Gastroesophageal sphincter (tissue), 3 donors: ENCODE data around the gene GAREM1.

ENCODE experiments used
- EP300 ChIP-seq: sonication (generic); formaldehyde crosslinking; IDR thresholded peaks from one replicate; pipeline ENCODE4 v1.6.1; 2017; ENCODE audit warnings: antibody characterized with exemption, mild to moderate bottlenecking
- POLR2A ChIP-seq, 2 donors: fragments of 450-650 bp; IDR thresholded peaks; one replicate each; pipeline ENCODE4 v1.6.1; 2017; ENCODE audit warnings: antibody characterized with exemption in 2 of 2, mild to moderate bottlenecking in 2 of 2, moderate library complexity in 1 of 2
- POLR2AphosphoS5 ChIP-seq: sonication (generic); formaldehyde crosslinking; IDR thresholded peaks from one replicate; pipeline ENCODE4 v1.6.1; 2017; ENCODE audit warnings: antibody characterized with exemption
- TF ChIP-seq, protein P1 (sequence below), 4 experiments: fragments of 200-600 bp in 2 of 4; fragments of 450-650 bp in 2 of 4; sonication (generic) in 1 of 4; IDR thresholded peaks; one replicate each; pipeline ENCODE4 v1.5.1; 2017 to 2019; ENCODE audit warnings: antibody characterized with exemption in 4 of 4, mild to moderate bottlenecking in 2 of 4, moderate library complexity in 2 of 4

DNA sequence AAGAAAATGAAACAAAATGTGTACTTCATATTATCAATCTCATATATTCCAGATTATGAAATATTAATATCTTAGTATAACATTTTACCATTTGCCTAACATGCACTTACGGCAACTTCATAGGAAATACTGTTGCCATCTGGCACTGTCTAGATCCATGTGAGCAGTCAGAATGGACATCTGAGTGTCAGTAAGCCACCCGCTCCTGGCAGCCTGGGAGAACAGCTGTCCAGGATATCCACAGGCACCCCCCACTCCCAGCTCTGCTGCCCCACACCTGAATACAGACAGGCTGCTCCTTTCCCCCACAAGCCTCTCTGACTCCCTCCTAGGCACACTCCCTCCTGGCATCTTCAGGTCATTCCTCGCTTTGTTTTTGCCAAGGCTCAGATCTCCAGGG lies 127.0 kb downstream of the GAREM1 start:
- TF ChIP-seq POLR2A (IDR thresholded peaks at IDR 0.05): no peak
- TF ChIP-seq, protein P1, sequence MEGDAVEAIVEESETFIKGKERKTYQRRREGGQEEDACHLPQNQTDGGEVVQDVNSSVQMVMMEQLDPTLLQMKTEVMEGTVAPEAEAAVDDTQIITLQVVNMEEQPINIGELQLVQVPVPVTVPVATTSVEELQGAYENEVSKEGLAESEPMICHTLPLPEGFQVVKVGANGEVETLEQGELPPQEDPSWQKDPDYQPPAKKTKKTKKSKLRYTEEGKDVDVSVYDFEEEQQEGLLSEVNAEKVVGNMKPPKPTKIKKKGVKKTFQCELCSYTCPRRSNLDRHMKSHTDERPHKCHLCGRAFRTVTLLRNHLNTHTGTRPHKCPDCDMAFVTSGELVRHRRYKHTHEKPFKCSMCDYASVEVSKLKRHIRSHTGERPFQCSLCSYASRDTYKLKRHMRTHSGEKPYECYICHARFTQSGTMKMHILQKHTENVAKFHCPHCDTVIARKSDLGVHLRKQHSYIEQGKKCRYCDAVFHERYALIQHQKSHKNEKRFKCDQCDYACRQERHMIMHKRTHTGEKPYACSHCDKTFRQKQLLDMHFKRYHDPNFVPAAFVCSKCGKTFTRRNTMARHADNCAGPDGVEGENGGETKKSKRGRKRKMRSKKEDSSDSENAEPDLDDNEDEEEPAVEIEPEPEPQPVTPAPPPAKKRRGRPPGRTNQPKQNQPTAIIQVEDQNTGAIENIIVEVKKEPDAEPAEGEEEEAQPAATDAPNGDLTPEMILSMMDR (IDR thresholded peaks at IDR 0.05): no peak
- no peak for TF ChIP-seq POLR2AphosphoS5
- TF ChIP-seq EP300: no peak
